Measurements from ENCODE around the gene ATM. TPM values are rescaled to one million over a fixed set of nuclear protein-coding genes. Genes with fewer than 3 reads are reported as not detected.
A peak's percentile ranks its signal among the peaks of the same experiment; 100 is the strongest.
"Not testable (repeated sequence)": the region's sequence is repeated elsewhere in the genome, so short reads cannot be mapped to it uniquely, and the experiment has no call there.

The ATM gene
- total RNA-seq, 1 experiment from 2014 or later, result 529 TPM

- no peaks in the 10 kb centered on the region for H3K36me3 ChIP-seq (ENCODE audit: insufficient read depth, low read length)
- H3K79me2 ChIP-seq (ENCODE audit: low read length), result no peaks in the 10 kb centered on the region
- DNase-seq, result no peak
- no peaks in the 10 kb centered on the region for H3K4me1 ChIP-seq (ENCODE audit: low read length)
- H4K20me1 ChIP-seq (ENCODE audit: insufficient read depth, low read depth, low read length), result no peaks in the 10 kb centered on the region
- no peak overlapping the region for H3K9ac ChIP-seq (ENCODE audit: low read length)
- H3K9me3 ChIP-seq (ENCODE audit: low read length), result no peaks in the 10 kb centered on the region
- no peaks in the 10 kb centered on the region for H3K9me2 ChIP-seq (replicated peaks; ENCODE audit: insufficient read depth, low read length)
- no peak overlapping the region for H3K27ac ChIP-seq (ENCODE audit: low read length)
- no peak overlapping the region for H2AFZ ChIP-seq (ENCODE audit: low read length)
- H3K4me2 ChIP-seq (ENCODE audit: low read depth, low read length, poor library complexity, severe bottlenecking), result no peak overlapping the region
- H3K4me3 ChIP-seq (ENCODE audit: low read length), result no peak overlapping the region
- H3K27me3 ChIP-seq (ENCODE audit: low read length), result no peaks in the 10 kb centered on the region
Measured at GRCh38 chr11:108398439-108398838, 175.6 kb downstream of the ATM start.

GRCh38 chr11:108402241-108402640 lies 179.4 kb downstream of the ATM start:
- no peaks in the 10 kb centered on the region for H3K4me1 ChIP-seq (ENCODE audit: low read length)
- no peaks in the 10 kb centered on the region for H4K20me1 ChIP-seq (ENCODE audit: insufficient read depth, low read depth, low read length)
- no peaks in the 10 kb centered on the region for H3K9me2 ChIP-seq (replicated peaks; ENCODE audit: insufficient read depth, low read length)
- DNase-seq, result no peak
- H3K9me3 ChIP-seq (ENCODE audit: low read length), result no peaks in the 10 kb centered on the region
- H3K4me3 ChIP-seq (ENCODE audit: low read length), result no peak overlapping the region
- no peak overlapping the region for H3K4me2 ChIP-seq (ENCODE audit: low read depth, low read length, poor library complexity, severe bottlenecking)
- H3K9ac ChIP-seq (ENCODE audit: low read length), result no peak overlapping the region
- no peaks in the 10 kb centered on the region for H3K79me2 ChIP-seq (ENCODE audit: low read length)
- H2AFZ ChIP-seq (ENCODE audit: low read length), result no peak overlapping the region
- H3K36me3 ChIP-seq (ENCODE audit: insufficient read depth, low read length), result no peaks in the 10 kb centered on the region
- H3K27me3 ChIP-seq (ENCODE audit: low read length), result no peaks in the 10 kb centered on the region
- no peak overlapping the region for H3K27ac ChIP-seq (ENCODE audit: low read length)

GRCh38 chr11:108403052-108403451 lies 180.2 kb downstream of the ATM start:
- Histone ChIP-seq H3K4me1 (ENCODE audit: low read length) (no peaks in the 10 kb centered on the region), H3K36me3 (ENCODE audit: insufficient read depth, low read length) (no peaks in the 10 kb centered on the region), H3K9me3 (ENCODE audit: low read length) (no peaks in the 10 kb centered on the region), H3K4me3 (ENCODE audit: low read length) (no peak overlapping the region), H3K27ac (ENCODE audit: low read length) (no peak overlapping the region), H3K9me2 (replicated peaks; ENCODE audit: insufficient read depth, low read length) (no peaks in the 10 kb centered on the region), H3K27me3 (ENCODE audit: low read length) (no peaks in the 10 kb centered on the region), H3K4me2 (ENCODE audit: low read depth, low read length, poor library complexity, severe bottlenecking) (no peak overlapping the region), H2AFZ (ENCODE audit: low read length) (no peak overlapping the region), H3K9ac (ENCODE audit: low read length) (no peak overlapping the region), H4K20me1 (ENCODE audit: insufficient read depth, low read depth, low read length) (no peaks in the 10 kb centered on the region), H3K79me2 (ENCODE audit: low read length) (no peaks in the 10 kb centered on the region)
- no peak for DNase-seq

GRCh38 chr11:108405706-108406105 lies 182.8 kb downstream of the ATM start:
- no peak overlapping the region for H3K4me2 ChIP-seq (ENCODE audit: low read depth, low read length, poor library complexity, severe bottlenecking)
- DNase-seq, result no peak
- H3K4me1 ChIP-seq (ENCODE audit: low read length), result no peaks in the 10 kb centered on the region
- H3K9me2 ChIP-seq (replicated peaks; ENCODE audit: insufficient read depth, low read length), result no peaks in the 10 kb centered on the region
- no peaks in the 10 kb centered on the region for H3K79me2 ChIP-seq (ENCODE audit: low read length)
- H3K27ac ChIP-seq (ENCODE audit: low read length), result no peak overlapping the region
- H3K9me3 ChIP-seq (ENCODE audit: low read length), result no peaks in the 10 kb centered on the region
- no peaks in the 10 kb centered on the region for H3K36me3 ChIP-seq (ENCODE audit: insufficient read depth, low read length)
- H2AFZ ChIP-seq (ENCODE audit: low read length), result no peak overlapping the region
- H3K4me3 ChIP-seq (ENCODE audit: low read length), result no peak overlapping the region
- no peaks in the 10 kb centered on the region for H4K20me1 ChIP-seq (ENCODE audit: insufficient read depth, low read depth, low read length)
- no peak overlapping the region for H3K9ac ChIP-seq (ENCODE audit: low read length)
- no peaks in the 10 kb centered on the region for H3K27me3 ChIP-seq (ENCODE audit: low read length)

- Histone ChIP-seq H3K79me2 (ENCODE audit: low read length) (no peaks in the 10 kb centered on the region), H3K9me2 (replicated peaks; ENCODE audit: insufficient read depth, low read length) (no peaks in the 10 kb centered on the region), H4K20me1 (ENCODE audit: insufficient read depth, low read depth, low read length) (no peaks in the 10 kb centered on the region), H3K9ac (ENCODE audit: low read length) (no peak overlapping the region), H3K36me3 (ENCODE audit: insufficient read depth, low read length) (no peaks in the 10 kb centered on the region), H3K4me1 (ENCODE audit: low read length) (no peaks in the 10 kb centered on the region), H3K9me3 (ENCODE audit: low read length) (peaks cover 5% of the 10 kb centered on the region; the same call in 1 of the 2 replicates), H2AFZ (ENCODE audit: low read length) (no peak overlapping the region), H3K4me3 (ENCODE audit: low read length) (no peak overlapping the region), H3K4me2 (ENCODE audit: low read depth, low read length, poor library complexity, severe bottlenecking) (no peak overlapping the region), H3K27me3 (ENCODE audit: low read length) (no peaks in the 10 kb centered on the region), H3K27ac (ENCODE audit: low read length) (no peak overlapping the region)
- DNase-seq, result no peak
Measured at GRCh38 chr11:108414958-108415357, 192.1 kb downstream of the ATM start.

- peak; percentile 90 for DNase-seq
- H3K36me3 ChIP-seq (ENCODE audit: insufficient read depth, low read length), result not testable (repeated sequence)
Measured at GRCh38 chr11:108417551-108417950, 194.7 kb downstream of the ATM start.

More at GRCh38 chr11:108417551-108417950, 194.7 kb downstream of the ATM start:
- not testable (repeated sequence) for H3K4me1 ChIP-seq (ENCODE audit: low read length); H3K4me2 ChIP-seq (ENCODE audit: low read depth, low read length, poor library complexity, severe bottlenecking); H3K4me3 ChIP-seq (ENCODE audit: low read length); H3K9me2 ChIP-seq (replicated peaks; ENCODE audit: insufficient read depth, low read length); H3K27ac ChIP-seq (ENCODE audit: low read length); H3K9ac ChIP-seq (ENCODE audit: low read length); H3K27me3 ChIP-seq (ENCODE audit: low read length); H3K9me3 ChIP-seq (ENCODE audit: low read length); H3K79me2 ChIP-seq (ENCODE audit: low read length); H4K20me1 ChIP-seq (ENCODE audit: insufficient read depth, low read depth, low read length); H2AFZ ChIP-seq (ENCODE audit: low read length)

Small RNA genes within 50 kb of the gene (small RNA-seq; reads per million reads assigned to genes)
- gene RF00019, result not detected

Other genes with a start within 250 kb of the ATM start
- 35.2 and 79.9 TPM in 2 replicates for gene CUL5, start 214.2 kb upstream of the ATM start, total RNA-seq (2014; rRNA removed; shearing (Covaris generic); ENCODE audit: low replicate concordance)
- gene ACAT1, start 101.5 kb upstream of the ATM start, total RNA-seq (2014; rRNA removed; shearing (Covaris generic); ENCODE audit: low replicate concordance), result 251 and 257 TPM in 2 replicates
- 42.5 and 77.1 TPM in 2 replicates for gene NPAT, start 429 bp upstream of the ATM start, total RNA-seq (2014; rRNA removed; shearing (Covaris generic); ENCODE audit: low replicate concordance)
- 2.3 and 7.2 TPM in 2 replicates for gene C11orf65, start 244.5 kb downstream of the ATM start, total RNA-seq (2014; rRNA removed; shearing (Covaris generic); ENCODE audit: low replicate concordance)

Data from Karpas-422 (cell line).